Right hindlimb (tissue), 1 donor: ENCODE data around the gene JOSD2.

Source experiments
- DNase-seq: peaks from one replicate; pipeline ENCODE4 v3.0.0-alpha.2; 2018

JOSD2 gene

GRCh38 chr19:50492303-50493052, 18.5 kb downstream of the JOSD2 start:
- no peak for DNase-seq

GRCh38 chr19:50490991-50491472, 20.0 kb downstream of the JOSD2 start:
- peak; percentile 86 for DNase-seq

DNA sequence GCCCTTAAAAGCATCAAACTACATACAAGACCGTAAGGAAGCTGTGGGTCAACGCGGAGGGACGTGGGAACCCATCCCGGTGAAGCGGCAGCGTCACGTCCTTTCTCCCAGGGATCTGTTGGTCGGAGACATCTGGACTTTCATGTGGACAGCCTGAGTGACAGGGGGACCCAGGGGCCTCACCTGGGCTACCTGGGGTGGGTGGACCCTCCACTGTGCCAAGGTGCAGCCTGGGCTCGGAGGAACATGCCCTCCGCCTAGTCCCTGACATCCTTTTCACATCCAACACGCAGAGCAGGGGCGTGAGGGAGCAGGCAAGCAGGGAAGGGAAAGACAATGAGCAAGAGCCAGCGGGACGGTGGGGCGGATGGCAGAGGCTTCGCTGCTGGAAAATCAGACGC, 20.6 kb downstream of the JOSD2 start:
- no peak for DNase-seq

GRCh38 chr19:50489461-50490011, 21.5 kb downstream of the JOSD2 start:
- DNase-seq = no peak

DNA sequence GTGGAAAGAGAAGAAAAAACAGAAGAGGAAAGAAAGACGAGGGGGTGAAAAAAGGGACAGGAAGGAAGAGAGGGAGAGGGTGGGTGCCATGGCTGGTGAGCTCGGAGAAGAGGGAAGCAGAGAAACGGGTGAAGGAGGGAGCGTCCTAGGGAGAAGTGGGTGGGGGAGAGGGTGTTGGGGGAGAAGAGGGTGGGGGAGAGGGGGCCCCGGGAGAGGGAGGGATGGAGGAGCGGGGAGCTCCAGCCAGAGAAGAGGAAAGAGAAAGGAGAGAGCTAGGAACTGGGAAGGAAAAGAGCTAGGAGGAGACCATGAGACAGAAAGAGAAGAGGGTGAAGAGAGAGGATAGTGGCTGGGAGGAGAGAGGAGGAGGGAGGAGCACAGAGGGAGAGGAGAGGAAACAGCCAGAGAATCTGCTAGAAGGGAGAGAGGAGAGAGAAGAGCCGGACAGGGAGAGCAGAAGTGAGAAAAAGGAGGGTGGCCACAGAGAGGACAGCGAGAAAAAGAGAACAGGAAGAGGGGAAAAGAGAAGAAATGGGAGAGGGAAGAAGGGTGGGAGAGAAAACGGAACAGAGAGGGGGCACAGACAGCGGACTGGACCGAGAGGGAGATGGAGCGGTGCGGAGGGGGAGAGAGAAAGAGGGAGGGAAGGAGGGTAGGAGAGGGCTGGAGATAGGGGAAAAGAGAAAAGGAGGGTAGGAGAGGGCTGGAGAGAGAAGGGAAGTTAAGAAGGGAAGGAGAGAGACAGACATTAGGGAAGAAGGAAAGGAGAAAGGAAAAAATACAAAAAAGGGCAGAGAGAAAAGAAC, 22.4 kb downstream of the JOSD2 start:
- no peak for DNase-seq

DNA sequence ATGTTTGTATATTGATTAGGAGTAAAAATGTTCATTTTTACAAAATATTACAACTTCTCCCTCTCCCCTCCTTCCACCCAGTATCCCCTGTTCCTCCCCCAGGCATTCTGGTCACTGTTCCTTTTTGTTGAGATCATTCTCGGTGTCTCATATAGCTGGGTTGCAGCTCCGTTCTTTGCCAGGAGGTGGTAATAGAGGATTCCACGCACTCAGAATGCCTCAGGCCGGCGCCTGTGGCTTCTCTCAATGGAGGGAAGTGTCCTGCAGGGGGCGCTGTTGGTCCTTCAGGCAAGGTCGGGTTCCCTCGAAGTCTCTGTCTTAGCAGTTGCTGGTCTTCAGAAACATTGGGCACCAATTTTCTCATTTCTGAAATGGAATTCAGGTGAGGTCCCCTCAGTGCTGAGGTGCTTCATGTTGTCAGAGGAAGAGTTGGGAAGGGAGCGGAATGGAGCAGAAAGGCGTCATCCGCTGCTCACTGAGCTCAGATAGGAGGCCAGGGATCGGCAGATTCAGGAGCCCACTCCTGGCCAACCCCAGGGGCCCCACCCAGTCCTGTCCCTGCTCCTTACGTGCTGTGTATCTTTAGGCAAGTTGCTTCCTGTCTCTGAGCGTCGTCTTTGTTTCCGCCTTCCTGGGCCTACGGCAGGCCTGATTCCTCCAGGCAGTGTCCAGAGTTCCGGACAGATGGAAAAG, 24.0 kb downstream of the JOSD2 start:
- DNase-seq = no peak

DNA sequence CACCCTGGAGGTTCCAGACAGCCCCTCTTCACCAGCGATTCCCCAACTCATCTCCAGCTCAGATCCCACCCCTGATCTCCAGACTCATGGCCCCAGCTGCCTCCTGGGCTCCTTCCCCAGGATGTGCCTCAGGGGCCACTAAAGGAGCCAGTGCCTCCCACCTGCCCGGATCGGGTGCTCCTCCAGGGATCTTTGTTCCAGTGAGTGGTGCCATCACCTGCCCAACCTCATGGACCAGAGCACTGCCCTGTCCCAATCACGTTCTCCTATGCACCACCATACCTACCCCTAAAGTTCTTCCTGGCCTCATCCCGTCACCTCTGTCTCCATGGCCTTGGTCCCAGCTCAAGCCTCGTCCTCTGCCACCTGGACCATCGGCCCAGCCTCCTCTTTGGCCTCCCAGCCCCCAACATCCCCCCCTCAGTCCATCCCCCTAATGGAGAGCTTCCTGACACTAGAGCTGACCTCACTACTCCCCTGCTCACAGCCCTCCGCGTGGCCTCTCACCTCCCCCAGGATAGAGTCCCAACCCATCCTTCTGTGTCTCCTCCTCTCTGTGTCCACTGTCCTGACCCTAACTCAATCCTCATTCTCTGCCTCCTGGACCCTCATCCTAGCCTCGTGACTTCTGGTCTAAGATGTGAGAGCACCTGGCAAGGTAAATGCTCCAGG, 25.6 kb downstream of the JOSD2 start:
- no peak for DNase-seq

DNA sequence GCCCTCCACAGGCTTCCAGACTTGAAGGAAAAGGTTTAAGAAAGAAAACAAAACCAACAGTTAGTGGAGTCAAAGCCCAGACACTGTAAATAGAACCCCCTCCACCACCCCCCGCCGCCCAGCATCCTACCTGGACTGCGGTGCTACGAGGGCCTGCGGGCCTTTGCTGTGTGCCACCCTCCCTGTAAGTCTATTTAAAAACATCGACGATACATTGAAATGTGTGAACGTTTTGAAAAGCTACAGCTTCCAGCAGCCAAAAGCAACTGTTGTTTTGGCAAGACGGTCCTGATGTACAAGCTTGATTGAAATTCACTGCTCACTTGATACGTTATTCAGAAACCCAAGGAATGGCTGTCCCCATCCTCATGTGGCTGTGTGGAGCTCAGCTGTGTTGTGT, 28.1 kb downstream of the JOSD2 start:
- no peak for DNase-seq

DNA sequence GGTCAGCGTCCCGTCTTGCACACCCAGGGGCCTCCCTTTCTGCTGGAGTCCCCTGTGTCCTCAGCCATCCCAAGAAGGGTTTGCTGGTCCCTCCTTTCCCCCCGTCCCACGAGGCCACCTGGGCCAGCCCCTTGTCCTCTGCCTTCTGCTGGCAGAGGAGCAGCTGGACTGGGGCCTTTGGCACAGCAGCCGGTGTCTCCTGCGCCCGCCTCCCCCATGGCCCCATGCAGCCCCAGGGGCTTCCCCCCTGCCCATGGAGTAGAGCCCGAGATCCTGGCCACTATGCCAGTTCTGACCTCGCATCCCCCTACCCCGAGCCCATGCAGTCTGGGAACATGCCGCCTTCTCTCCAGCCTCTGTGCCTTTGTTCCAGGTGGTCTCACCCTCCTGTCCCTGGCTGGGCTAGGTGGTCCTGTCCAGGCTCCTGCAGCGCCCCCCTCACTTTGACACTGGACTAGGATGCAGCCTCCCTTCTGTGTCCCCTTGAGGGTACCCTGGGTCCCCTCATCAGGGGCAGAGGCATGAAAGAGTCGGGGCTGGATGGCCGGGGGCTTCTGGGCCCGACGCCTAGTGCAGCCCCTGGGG, 28.6 kb downstream of the JOSD2 start:
- DNase-seq = no peak

DNA sequence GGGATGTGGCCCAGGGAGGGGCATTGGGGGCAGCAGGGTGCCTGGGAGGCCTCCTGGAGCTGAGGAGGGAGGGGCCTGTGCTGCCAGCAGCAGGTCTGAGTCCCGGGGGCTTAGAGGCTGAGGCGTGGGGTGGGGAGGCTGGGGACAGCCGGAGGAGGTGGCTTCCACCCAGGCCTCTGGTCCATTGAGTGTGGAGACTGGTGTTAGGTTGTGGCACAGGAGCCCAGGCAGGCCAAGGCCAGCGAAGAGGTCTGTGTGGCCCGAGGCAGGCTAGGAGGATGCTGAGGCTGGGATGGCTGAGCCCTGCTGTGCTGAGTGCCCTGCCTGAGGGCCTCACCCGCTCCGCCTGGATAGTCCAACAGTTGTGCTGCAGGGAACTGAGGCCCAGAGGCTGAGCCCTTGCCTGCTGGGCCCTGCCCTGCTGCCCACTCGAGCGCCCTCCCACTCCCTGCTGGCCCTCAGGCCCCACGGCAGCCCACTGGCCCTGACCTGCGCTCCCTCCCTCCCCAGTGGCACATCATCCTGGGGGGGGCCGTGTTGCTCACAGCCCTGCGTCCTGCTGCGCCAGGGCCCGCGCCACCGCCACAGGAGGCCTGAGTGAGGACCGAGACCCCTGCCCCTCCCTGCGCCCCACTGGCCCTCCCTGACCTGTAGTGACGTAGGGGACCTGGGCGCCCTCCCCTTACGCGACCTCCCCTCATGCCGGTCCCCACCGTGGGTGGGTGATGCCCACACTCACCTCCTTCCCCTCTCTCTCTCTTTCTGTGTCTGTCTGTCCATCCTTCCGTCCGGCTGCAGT, 29.4 kb downstream of the JOSD2 start:
- DNase-seq = no peak

GRCh38 chr19:50480281-50481111, 30.5 kb downstream of the JOSD2 start:
- DNase-seq = no peak

DNA sequence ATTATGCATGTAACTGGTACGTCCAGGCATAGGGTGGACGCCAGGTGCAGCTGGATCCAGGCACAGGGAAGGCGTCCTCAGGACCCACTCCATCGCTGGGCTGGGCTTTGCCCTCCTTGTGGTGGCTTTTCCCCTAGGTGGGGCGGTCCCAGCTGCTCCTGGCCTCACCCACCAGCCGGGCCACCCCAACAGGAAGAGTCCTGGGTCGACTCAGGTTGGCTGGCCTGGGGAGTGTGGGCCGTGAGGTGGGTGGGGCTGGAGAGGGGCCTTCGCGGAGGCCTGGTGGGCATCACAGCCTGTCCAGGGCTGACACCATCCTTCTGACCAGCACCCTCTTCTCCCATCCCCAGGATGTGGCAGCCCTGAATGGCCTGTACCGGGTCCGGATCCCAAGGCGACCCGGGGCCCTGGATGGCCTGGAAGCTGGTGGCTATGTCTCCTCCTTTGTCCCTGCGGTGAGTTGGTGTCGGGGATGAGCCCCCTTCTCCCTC, 31.2 kb downstream of the JOSD2 start:
- no peak for DNase-seq

- DNase-seq = no peak
These were observed 31.9 kb downstream of the JOSD2 start for GRCh38 chr19:50478901-50479715.

DNA sequence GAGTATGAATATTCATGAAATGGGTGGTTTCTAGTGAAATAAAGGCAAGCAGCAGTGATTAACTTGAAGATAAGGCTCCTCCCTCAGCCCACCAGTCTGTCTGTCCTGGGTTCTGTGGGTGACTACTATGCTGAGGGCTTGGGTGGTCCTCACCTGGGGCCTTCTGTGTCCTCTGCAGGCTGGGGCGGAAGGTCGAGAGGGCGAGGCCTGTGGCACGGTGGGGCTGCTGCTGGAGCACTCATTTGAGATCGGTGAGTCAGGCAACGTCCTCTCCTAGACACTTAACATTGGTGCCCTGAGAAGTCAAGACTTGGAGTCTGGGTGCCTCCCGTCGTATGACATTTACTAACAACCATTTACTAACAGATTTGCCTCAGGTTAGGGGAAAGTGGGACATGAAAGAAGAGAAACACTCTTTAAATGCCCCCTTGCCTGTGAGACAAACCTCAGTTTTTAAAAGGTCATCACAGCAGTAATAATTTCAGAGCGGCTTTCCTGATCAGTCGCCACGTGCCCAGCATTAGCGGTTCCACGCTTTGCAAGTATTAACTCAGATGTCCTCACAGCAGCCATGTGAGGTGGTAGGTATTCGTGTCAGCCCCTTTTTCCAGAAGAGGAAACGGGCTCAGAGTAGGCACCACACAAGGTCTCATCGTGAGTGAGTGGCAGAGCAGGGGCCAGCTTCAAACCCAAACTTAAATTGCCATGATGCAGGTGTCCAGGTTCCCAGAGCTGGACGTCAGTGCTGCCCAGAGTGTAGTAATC, 33.1 kb downstream of the JOSD2 start:
- DNase-seq = no peak

GRCh38 chr19:50476907-50477238, 34.1 kb downstream of the JOSD2 start:
- no peak for DNase-seq

DNA sequence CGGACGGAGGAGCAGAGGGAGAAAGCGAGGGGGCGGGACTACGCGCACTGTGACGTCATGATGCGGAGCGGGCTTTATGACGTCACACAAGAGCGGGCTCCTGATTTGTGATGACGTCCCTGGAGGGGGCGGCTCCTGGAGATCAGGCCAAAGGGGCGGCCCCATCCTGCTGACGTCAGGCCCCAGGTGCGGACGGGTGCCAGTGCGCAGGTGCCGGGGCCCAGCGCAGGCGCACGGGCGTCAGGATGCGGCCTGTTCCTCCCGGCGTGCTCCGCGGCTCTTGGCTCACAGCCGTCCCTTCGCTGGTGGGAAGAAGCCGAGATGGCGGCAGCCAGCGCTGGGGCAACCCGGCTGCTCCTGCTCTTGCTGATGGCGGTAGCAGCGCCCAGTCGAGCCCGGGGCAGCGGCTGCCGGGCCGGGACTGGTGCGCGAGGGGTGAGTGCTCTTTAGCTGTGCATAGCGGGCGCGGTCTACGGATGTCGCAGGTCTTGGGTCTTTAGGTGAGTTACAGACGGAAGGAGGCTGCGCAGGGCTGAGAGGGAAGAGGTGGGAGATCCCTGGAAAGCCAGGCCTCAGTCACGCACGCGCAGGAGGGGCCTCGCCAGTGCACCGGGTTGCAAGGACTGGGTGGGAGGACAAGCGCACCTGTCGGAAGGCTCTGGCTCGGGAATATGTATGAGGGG, 34.6 kb downstream of the JOSD2 start, which contains the start of the genes EMC10 and GARIN5A:
Gene EMC10, plus strand, starts transcription at position 284 of the 683 bp plus-strand sequence. Its CDS starts 38 bp downstream, at position 322.
Gene GARIN5A, minus strand, starts transcription at position 625 of the 683 bp plus-strand sequence. Its CDS starts 460 bp downstream, at position 165.
- DNase-seq = peak; percentile 95

DNA sequence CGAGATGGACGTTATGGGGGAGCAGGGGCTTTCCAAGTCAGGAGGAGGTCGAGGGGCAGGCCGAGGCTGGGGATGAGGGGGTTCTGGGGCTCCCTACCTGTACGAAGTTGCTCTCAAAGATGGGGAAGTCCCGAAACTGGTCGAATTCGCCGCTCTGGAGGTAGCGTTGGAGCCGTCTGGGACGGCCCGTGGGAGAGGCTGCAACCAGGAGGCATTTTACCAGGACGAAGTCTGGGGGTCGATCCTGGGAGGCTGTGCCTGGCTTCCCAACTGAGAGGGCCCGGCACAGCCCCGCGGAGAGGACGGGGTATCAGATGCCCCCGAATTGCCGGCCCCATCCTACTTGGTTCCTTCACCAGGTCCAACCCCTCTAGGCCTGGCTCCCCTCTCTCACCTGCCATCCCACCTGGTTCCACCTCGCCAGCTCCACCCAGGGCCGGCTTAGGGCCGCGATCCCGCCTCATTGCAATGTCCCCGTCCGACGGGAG, 35.2 kb downstream of the JOSD2 start:
- no peak for DNase-seq
